HG03460 (cell line): Measurements from ENCODE around the gene CAPRIN1.
A peak's percentile ranks its signal among the peaks of the same experiment; 100 is the strongest.

Experiments used
- ATAC-seq: cut with Tn5 transposase; IDR thresholded peaks from one replicate; pipeline ENCODE4 v1.9.1; 2021; ENCODE audit not compliant: unreplicated experiment

CAPRIN1 gene, protein sequence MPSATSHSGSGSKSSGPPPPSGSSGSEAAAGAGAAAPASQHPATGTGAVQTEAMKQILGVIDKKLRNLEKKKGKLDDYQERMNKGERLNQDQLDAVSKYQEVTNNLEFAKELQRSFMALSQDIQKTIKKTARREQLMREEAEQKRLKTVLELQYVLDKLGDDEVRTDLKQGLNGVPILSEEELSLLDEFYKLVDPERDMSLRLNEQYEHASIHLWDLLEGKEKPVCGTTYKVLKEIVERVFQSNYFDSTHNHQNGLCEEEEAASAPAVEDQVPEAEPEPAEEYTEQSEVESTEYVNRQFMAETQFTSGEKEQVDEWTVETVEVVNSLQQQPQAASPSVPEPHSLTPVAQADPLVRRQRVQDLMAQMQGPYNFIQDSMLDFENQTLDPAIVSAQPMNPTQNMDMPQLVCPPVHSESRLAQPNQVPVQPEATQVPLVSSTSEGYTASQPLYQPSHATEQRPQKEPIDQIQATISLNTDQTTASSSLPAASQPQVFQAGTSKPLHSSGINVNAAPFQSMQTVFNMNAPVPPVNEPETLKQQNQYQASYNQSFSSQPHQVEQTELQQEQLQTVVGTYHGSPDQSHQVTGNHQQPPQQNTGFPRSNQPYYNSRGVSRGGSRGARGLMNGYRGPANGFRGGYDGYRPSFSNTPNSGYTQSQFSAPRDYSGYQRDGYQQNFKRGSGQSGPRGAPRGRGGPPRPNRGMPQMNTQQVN

DNA sequence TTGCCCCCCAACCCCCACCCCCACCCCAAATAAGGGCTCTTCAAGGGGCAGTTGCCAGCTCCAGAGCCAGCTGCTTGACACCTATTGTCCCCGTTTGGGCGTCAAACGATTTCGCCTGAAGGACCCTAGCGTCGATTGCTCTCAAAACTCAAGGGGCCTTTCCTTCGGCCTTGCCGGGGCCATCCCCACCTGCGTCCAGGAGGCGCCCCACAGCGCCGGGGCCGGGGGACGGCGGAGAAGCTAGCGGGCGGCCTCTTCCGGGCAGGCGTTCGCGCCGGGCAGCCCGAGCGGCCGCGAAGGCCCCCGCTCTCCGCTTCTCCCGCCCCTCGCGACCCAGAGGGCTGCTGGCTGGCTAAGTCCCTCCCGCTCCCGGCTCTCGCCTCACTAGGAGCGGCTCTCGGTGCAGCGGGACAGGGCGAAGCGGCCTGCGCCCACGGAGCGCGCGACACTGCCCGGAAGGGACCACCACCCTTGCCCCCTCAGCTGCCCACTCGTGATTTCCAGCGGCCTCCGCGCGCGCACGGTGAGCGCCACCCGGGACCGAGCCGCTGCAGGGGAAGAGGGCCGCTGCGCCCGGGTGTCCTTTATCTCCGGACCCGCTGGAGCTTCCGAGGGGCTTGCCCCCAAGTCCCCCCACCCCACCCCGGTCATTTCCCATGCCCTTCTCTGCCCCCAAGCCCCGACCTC lies at the start of gene CAPRIN1:
TSS of gene CAPRIN1 (plus strand) at position 383 of the 687 bp plus-strand sequence. CDS start 690 bp downstream, outside the sequence.
- ATAC-seq = peak; percentile 53

DNA sequence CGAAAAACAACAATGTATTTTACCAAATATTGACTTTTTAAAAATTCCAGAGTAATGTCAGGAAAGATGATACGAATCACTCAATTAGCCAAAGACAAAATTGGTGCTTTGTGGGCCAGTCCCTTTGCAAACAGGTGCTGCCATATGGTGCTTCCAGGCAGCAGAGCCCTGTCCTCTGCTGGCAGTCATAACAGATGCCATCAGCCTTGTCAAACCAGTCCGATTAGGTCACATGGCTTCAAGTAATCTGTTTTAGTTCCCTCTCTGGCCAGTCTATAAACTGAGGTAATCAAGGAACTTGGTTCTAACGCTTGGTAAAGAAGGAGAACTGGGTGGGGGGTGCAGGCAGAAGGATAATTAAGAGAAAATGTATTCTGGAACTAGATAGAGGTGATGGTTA lies 49.1 kb upstream of the CAPRIN1 start:
- ATAC-seq = no peak

DNA sequence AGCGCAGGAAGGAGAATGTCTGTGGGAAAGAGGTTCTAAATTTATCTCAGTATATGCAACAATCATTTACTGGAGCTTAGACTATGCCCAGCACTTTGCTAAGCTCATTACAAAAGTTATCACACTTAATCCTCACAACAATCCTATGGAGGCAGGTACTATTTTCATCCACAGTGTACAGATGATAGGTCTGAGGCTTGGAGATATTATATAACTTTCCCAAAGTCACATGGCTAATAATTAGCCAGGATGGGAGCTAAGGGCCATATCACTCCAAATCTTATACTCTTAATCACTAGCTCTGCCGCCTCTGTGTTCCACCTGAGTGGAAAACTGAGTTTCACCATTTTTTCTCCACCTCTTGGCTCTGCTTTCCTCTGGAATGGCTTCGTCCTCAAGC lies 47.3 kb upstream of the CAPRIN1 start:
- ATAC-seq = no peak

DNA sequence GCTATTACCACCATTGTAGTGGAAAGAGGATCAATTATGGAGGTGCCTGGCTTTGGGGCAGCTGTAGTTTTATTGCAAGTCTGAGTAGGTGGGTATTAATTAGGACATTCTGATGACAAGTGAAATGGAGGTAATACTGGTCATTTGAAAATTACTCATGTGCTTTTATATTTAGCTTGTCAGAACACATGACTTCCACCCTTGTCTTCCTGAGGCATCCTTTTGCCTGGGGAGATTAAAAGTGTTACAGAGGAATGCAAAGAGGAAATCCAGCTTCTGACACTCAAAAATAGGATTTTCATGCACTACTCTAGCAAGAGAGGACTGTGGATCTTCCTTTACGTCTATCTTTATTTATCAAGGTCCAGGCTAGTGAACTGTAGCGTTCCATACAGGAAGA lies 44.7 kb upstream of the CAPRIN1 start:
- ATAC-seq = no peak

DNA sequence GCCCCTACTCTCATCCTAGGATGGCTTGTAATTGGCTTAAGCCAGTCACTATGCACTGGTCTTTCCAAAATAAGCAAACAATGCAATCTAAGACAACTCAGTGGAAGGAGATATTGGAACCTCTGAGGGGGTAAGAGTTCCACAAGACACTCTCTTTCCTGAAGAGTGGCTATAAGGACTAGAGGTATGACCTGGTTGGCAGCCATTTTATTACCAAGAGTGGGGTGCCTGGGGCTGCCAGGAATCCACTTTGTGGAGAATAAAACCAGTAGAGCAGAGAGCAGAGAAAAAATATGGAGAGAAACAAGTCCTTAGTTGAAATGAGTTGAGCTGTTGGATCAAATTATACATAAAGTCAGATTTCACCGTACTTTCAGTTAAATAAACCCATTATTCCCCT lies 38.8 kb upstream of the CAPRIN1 start:
- ATAC-seq = no peak

DNA sequence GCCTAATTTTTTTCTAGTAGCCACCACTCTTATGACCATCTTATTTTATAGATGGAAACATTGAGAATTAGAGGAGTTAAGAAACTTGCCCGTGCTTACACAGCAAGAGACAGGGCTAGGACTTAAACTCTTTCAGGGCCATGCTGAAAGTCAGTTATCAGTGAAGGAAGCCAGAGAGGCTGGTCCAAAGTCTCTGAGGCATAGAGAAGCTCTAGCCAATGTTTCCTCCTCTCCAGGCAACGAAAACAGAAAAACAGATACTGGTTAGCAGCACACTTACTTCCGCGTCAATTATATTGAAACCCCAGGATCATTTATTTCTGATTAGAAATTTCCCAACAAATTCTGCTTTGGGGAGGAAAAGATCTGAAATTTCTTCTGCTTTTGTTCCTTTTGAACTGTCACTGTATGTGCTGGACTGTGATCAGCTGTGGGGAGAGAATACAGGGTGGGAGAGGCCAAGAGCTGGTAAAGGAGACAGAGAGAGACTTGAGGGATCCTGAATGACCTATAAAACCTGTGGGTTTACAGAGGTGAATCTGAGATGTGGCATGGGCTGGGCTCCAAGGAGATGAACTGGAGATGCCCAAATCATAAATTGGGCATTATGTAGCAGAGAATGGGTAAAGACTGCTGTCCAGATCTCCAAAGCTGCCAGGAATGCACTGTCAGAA lies 37.5 kb upstream of the CAPRIN1 start:
- ATAC-seq = no peak

DNA sequence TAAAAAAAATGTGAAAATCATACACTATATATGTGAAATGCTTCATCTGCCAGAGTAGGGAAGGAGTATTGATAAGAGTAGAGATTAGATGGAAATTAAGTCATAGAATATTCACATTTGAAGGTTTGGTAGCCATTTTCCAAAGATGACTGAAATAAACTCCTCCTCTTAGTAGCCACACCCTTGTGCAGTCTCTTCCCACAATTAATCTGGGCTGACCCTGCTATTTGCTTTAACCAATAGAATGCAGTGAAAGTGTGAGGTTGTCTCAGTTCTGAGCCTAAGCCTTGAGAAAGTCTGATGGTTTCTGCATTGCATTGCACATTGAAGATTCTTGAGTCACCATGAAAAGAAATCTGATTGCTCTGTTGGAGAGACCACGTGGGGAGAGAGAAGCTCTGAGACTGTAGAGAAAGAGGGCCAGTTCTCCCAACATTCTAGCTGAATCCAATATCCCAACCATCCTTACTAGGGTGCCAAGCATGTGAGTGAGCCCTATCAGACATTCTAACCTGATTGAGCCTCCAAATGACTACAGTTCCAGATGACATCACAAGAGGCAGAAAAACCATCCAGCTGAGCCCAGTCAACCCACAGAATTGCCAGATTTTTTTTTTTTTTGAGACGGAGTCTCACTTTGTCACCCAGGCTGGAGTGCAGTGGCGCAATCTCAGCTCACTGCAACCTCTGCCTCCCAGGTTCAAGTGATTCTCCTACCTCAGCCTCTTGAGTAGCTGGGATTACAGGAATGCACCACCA lies 29.4 kb upstream of the CAPRIN1 start:
- ATAC-seq = no peak

DNA sequence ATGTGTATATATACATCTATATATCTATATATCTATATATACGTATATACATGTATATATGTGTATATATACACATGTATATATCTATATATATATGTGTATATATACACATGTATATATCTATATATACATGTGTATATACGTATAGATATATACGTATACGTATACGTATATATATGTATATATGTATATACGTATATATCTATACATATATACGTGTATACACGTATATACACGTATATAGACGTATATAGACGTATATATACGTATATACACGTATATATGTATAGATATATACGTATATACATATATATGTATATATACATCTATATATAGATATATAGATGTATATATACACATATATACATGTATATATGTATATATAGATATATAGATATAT lies 25.1 kb upstream of the CAPRIN1 start:
- no peak for ATAC-seq

DNA sequence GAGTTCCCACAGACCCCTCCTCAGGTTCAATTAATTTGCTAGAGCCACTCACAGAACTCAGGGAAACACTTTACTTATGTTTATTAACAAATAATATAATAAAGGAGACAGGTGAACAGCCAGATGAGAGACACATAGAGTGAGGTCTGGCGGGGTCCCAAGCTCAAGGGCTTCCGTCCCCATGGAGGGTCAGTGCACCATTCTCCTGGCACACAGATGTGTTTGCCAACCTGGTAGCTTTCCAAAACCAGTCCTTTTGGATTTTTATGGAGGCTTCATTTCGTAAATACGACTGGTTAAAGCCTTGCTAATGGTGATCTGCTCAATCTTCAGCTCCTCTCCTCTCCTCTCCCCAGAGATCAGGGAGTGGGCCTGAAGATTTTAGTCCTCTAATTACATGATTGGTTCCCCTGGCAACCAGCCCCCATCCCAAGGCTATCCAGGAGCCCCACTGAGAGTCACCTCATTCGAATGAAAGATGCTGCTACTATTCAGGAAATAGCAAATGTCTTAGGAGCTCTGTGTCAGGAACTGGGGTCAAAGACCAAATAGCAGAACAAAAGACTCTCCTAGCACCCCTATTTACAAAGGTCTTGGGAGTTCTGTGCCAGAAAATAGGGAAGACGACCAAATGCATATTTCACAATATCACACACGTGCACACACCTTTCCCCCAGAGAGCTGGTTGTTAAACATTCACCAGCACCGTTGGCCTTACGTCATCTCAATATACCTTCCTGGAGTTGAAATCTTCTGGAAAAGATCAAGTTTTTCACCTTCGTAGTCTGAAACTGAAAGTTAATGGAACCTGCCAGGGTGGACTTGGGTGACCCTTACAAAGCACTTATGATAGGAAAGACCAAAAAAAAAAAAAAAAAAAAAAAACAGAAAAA lies 23.8 kb upstream of the CAPRIN1 start:
- no peak for ATAC-seq

DNA sequence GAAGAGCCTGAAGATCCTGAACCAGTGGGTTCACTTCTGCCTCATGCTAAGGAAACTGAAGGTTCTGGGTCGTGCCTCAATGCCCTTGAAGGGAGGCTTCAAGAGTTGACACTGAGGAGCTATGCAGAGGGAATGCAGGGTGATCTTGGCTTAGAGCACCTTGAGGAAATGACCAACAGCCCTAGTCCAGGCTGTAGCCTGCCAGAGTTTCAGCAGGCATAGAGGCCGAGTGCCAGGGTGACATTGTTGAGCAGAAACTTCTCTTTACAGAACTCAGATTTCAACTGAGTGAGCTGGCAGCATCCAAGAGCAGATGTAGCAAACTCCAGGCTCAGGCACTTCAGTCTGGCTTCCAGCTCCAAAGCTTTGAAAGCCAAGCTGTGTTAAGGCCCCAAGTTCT lies 23.1 kb upstream of the CAPRIN1 start:
- no peak for ATAC-seq

DNA sequence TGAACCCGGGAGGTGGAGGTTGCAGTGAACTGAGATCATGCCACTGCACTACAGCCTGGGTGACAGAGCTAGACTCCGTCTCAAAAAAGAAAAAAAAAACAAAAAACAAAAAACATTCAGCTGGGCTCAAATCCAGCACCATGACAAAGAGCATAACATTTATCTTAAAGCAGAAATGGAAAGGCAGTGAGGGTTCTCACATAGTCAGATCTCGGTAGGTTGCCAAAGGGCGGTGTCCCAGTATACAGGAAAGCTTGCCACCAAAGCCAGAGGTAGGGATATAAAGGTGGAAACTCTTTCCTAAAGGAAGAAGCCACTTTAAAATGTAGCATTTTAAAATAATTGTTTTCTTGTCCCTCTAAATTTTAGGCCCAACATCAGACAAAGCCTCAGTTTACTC lies 22.4 kb upstream of the CAPRIN1 start:
- ATAC-seq = no peak

DNA sequence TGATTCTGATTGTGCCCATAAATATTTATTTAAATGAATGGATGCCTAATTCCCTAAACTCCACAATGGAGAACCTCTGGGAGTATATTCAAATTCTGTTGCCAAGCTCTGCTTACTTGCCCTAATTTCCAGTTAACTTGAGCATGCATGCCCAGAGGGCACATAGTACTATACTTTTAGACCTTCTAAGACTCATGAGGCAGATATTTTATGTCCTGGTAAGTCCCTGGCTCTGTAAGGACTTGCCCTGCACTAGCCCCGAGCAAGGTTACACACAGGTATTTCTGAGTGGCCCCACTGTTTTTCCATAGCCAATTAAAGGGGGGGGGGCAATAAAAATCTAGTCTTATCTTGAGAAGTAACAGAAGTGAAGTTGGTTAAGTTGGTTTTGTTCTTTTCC lies 21.1 kb upstream of the CAPRIN1 start:
- no peak for ATAC-seq

DNA sequence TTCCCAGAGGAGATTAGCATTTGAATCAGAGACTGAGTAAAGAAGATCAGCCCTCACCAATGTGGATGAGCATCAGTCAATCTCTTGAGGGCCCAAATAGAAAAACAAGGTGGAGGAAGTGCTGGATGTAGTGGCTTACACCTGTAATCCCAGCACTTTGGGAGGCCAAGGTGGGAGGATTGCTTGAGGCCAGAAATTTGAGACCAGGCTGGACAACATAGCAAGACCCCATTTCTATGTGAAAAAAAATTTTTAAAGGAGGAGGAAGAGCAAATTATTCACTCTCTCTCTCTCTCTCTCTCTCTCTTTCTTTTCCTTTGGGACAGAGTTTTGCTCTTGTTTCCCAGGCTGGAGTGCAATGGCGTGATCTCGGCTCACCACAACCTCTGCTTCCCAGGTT lies 18.1 kb upstream of the CAPRIN1 start:
- ATAC-seq = no peak

DNA sequence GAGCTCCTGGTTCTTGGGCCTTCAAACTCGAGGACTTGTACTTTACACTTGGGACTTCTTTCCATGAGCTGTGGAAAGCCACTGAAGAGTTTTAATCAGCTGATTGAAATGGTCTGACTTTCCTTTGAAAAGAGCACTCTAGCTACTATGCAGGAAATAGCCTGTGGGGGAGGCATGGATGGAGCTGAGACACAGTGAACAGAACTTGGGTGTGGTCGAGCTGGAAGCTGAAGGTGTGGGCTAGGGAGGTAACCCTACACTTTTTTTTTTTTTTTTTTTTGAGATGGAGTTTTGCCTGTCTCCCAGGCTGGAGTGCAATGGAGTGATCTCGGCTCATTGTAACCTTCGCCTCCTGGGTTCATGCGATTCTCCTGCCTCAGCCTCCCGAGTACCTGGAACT lies 17.5 kb upstream of the CAPRIN1 start:
- no peak for ATAC-seq

DNA sequence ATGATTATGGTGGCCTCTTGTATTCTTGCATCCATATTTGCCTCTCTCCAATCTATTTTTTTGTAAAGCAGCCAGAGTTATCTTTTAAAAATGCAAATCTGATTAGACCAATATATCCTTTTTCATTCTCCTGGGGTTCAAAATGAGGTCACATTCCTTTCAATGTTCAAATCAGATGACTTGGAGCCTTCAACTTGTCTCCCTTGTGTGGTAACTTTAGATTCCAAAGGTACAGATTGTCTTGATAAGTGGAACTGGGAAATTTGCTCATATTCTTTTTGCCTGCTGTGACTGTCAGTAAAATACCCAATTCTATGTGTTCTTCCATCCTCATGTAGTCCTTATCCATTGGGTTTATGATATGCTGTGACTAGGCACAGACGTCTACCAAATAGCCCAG lies 15.1 kb upstream of the CAPRIN1 start:
- no peak for ATAC-seq

DNA sequence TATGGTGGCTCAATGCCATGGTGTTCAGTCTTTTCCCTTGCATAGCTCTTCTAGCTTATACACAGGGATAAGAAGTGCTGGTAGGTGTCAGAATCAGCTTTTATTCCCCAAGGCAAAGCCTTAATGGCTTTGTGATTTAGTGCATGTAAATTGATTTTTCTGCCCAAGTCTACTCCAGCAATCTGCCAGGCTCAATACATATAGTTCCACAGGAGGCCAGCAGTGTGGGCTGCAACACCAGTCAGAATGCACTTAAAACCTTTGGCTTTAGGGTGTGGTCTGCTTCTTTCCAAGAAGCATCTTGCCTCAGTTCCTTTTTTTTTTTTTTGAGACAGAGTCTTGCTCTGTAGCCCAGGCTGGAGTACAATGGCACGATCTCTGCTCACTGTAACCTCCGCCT lies 14.5 kb upstream of the CAPRIN1 start:
- no peak for ATAC-seq

DNA sequence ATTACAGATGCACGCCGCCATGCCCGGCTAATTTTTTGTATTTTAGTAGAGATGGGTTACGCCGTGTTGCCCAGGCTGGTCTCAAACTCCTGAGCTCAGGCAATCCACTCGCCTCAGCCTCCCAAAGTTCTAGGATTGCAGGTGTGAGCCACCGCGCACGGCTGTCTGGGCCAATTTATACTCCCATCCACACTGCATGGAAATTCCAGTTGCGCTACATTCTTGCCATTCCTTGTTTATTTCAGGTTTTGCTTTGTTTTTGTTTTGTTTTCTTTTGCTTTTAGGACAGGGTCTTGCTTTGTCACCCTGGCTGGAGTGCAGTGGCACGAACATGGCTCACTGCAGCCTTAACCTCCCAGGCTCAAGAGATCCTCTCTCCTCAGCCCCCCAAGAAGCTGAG lies 11.0 kb upstream of the CAPRIN1 start:
- no peak for ATAC-seq

DNA sequence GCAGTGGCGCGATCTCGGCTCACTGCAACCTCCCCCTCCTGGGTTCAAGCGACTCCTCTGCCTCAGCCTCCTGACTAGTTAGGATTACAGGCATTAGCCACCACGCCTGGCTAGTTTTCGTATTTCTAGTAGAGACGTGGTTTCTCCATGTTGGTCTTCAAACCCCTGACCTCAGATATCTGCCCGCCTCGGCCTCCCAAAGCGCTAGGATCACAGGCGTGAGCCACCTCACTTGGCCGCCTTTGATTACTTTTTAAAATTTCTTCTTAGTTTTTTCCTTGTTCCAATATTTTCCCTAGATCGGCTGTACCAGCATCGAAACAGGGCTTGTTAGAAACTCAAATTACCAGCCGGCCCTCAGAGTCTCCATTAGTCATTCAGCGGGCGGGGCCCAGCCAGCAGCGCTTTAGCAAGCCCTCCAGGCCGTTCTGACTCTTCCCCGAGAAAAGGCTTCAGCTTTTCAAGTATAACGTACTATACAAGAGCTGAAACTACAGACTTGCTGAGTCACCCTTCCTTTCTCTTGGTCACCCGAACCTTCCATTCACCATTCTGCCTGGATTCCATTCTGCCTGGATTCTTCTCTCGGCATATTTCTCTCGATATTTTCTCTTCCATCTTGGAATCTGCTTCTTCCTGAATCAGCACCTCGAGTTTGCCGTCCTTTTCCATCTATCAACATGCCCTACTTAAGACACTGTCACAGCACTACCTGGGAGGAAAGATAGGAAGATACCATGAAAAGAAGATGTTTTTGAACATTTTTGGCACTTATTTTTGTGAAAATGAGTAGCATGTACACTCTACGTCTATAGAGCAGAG lies 6.7 kb upstream of the CAPRIN1 start:
- no peak for ATAC-seq

DNA sequence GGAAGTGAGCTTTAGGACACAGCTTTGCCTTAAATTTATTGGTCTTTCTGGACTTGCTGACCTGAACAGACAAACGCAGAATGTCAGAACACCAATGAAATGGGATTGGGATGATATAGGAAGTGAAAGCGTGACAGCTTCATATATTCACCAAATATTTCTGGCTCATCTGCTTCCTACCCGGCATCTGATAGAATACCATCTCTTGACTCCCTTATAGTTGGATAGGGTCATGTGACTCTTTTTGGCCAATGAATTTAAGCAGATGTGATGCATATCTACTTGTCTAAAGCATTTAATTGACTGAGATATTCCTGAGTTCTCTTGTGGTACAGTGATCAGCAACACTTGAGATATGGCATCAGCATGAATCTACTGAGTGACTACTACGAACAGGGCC lies 2.5 kb upstream of the CAPRIN1 start:
- no peak for ATAC-seq
